Gastrocnemius medialis (tissue), 4 donors: ENCODE measurements around the gene BMP7. TPM values are rescaled to one million over a fixed set of nuclear protein-coding genes. Genes with fewer than 3 reads are reported as not detected.

Experiments
- ATAC-seq, 2 donors: fragments of 150-250 bp; one replicate each; pipeline ENCODE4 v1.9.1; 2016
- DNase-seq, 2 donors: peaks; one replicate each; pipeline ENCODE4 v3.0.0-alpha.2; 2019
- H3K27ac ChIP-seq, 4 donors: fragments of 200-600 bp; sonication (generic); 1 replicate in 1 of 4; 2 replicates in 3 of 4; pipeline ENCODE4 v1.5.1; 2016 to 2018; ENCODE audit warnings: mild to moderate bottlenecking in 2 of 4, moderate library complexity in 1 of 4
- H3K27me3 ChIP-seq, 3 donors: fragments of 200-600 bp; sonication (generic) in 2 of 3; 1 replicate in 1 of 3; 2 replicates in 2 of 3; pipeline versions ENCODE4 v1.5.1 to v1.6.0; 2016 to 2019; ENCODE audit warnings: mild to moderate bottlenecking in 1 of 3, moderate library complexity in 1 of 3
- H3K36me3 ChIP-seq, 2 donors: fragments of 200-600 bp; sonication (generic) in 1 of 2; one replicate each; pipeline ENCODE4 v1.5.1; 2017 to 2018
- H3K4me1 ChIP-seq, 2 donors: fragments of 200-600 bp; sonication (generic) in 1 of 2; one replicate each; pipeline ENCODE4 v1.5.1; 2016 to 2017; ENCODE audit warnings: mild to moderate bottlenecking in 2 of 2
- H3K4me3 ChIP-seq, 4 donors: fragments of 200-600 bp; sonication (generic) in 3 of 4; 1 replicate in 1 of 4; 2 replicates in 3 of 4; pipeline ENCODE4 v1.5.1; 2016 to 2019; ENCODE audit warnings: mild to moderate bottlenecking in 2 of 4
- H3K9me3 ChIP-seq, 3 donors: fragments of 200-600 bp; sonication (generic) in 2 of 3; 1 replicate in 1 of 3; 2 replicates in 2 of 3; pipeline ENCODE4 v1.5.1; 2016 to 2019
- CTCF ChIP-seq, 5 experiments: fragments of 450-650 bp in 3 of 5; fragments of 200-600 bp in 2 of 5; sonication (generic) in 2 of 5; IDR thresholded peaks in 4 of 5; conservative IDR thresholded peaks in 1 of 5; 1 replicate in 4 of 5; 2 replicates in 1 of 5; pipeline ENCODE4 v1.5.1; 2016 to 2019; ENCODE audit warnings: antibody characterized with exemption in 5 of 5, mild to moderate bottlenecking in 3 of 5, moderate library complexity in 3 of 5
- POLR2A ChIP-seq, 2 donors: fragments of 450-650 bp; IDR thresholded peaks; one replicate each; pipeline ENCODE4 v1.6.1; 2017; ENCODE audit warnings: antibody characterized with exemption in 2 of 2, mild to moderate bottlenecking in 2 of 2, moderate library complexity in 2 of 2
- in situ Hi-C, 4 donors: fragments of 200-750 bp; cut with MboI; loops; one replicate each; pipeline versions ENCODE4 v1.15.0 to v1.8.0; 2017; ENCODE audit warnings: low sequenced_read_pairs in 4 of 4
- intact Hi-C: fragments of 100-400 bp; cut with DNase I; formaldehyde crosslinking; loops from one replicate; pipeline ENCODE4 v1.15.1; 2023; ENCODE audit warnings: low total_unique reads
- total RNA-seq, 4 donors: library from RNA; depleted of rRNA; stranded (reverse); fragments of >200 nt; gene quantifications; one replicate each; pipeline versions ENCODE4 v1.1.0 to v1.2.3, GENCODE V29; 2016

Gene BMP7
- total RNA-seq, 4 donors from 2014 or later: 0.52 TPM; not detected in 3

- H3K27ac ChIP-seq: no peak overlapping the region
- DNase-seq (no peak), ATAC-seq (no peak)
- in situ Hi-C loops (no loop called here), intact Hi-C loops (no loop called here)
- H3K4me1 ChIP-seq: no peaks in the 10 kb centered on the region
- no peaks in the 10 kb centered on the region for H3K27me3 ChIP-seq
- H3K4me3 ChIP-seq: no peak overlapping the region
- H3K36me3 ChIP-seq: no peaks in the 10 kb centered on the region
- no peak for TF ChIP-seq POLR2A (IDR thresholded peaks at IDR 0.05)
- no peak for TF ChIP-seq CTCF (IDR thresholded peaks at IDR 0.05 in 4 of 5, conservative IDR thresholded peaks at IDR 0.05 in 1 of 5)
- H3K9me3 ChIP-seq: no peaks in the 10 kb centered on the region
Observed at GRCh38 chr20:57203204-57203603, 63.2 kb downstream of the BMP7 start.

- intact Hi-C loops: no loop called here
- TF ChIP-seq CTCF (IDR thresholded peaks at IDR 0.05 in 4 of 5, conservative IDR thresholded peaks at IDR 0.05 in 1 of 5) (no peak), POLR2A (IDR thresholded peaks at IDR 0.05) (no peak)
- in situ Hi-C loops: no loop called here
Observed at GRCh38 chr20:57202309-57202708, 64.1 kb downstream of the BMP7 start.

GRCh38 chr20:57200882-57201695 lies 65.4 kb downstream of the BMP7 start:
- no peaks in the 10 kb centered on the region for H3K4me1 ChIP-seq
- H3K36me3 ChIP-seq: no peaks in the 10 kb centered on the region
- peaks cover 0 to 5% (median 0%) of the 10 kb centered on the region in 3 donors for H3K27me3 ChIP-seq
- TF ChIP-seq POLR2A (IDR thresholded peaks at IDR 0.05): no peak
- TF ChIP-seq CTCF (IDR thresholded peaks at IDR 0.05 in 4 of 5, conservative IDR thresholded peaks at IDR 0.05 in 1 of 5): no peak
- ATAC-seq (no peak), DNase-seq (no peak)
- H3K4me3 ChIP-seq: no peak overlapping the region
- intact Hi-C loops (no loop called here), in situ Hi-C loops (no loop called here)
- H3K9me3 ChIP-seq: no peaks in the 10 kb centered on the region
- H3K27ac ChIP-seq: no peak overlapping the region

More at GRCh38 chr20:57202309-57202708, 64.1 kb downstream of the BMP7 start:
- Histone ChIP-seq H3K27me3 (peaks cover 0 to 2% (median 0%) of the 10 kb centered on the region in 3 donors), H3K9me3 (no peaks in the 10 kb centered on the region), H3K27ac (no peak overlapping the region), H3K4me1 (no peaks in the 10 kb centered on the region), H3K4me3 (no peak overlapping the region), H3K36me3 (no peaks in the 10 kb centered on the region)
- ATAC-seq (no peak), DNase-seq (no peak)

- intact Hi-C loops (no loop called here), in situ Hi-C loops (no loop called here)
- Histone ChIP-seq H3K4me3 (no peak overlapping the region), H3K4me1 (no peaks in the 10 kb centered on the region), H3K27ac (no peak overlapping the region), H3K27me3 (peaks cover 0 to 5% (median 0%) of the 10 kb centered on the region in 3 donors), H3K36me3 (no peaks in the 10 kb centered on the region), H3K9me3 (no peaks in the 10 kb centered on the region)
- no peak for ATAC-seq
- no peak for DNase-seq
- TF ChIP-seq CTCF (IDR thresholded peaks at IDR 0.05 in 4 of 5, conservative IDR thresholded peaks at IDR 0.05 in 1 of 5) (no peak), POLR2A (IDR thresholded peaks at IDR 0.05) (no peak)
Observed at GRCh38 chr20:57199656-57200405, 66.6 kb downstream of the BMP7 start.
